Measurements from ENCODE around the gene RAP2C. TPM values are rescaled to one million over a fixed set of nuclear protein-coding genes. Genes with fewer than 3 reads are reported as not detected.
"Not testable (repeated sequence)": the region's sequence is repeated elsewhere in the genome, so short reads cannot be mapped to it uniquely, and the experiment has no call there.

Gene RAP2C
- total RNA-seq, 1 experiment from 2014 or later = 27.7 TPM

DNA sequence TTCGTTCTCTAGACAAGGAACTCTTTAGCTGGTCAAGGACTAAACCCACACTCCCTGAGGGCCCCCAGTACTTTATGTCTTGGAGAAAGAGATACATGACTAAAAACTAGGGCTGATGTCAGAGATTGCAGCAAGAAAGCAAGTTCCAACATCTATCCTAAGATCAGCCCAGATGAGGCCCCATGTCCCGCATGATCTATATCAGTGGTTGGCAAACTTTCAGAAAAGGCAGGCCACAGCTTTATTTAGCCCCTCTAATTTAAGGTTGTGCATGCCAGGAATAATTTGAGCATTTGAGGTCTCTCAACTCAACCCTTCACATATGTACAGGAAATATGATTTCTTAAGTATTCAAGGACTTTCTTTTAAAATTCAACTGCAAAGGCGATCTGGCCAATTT, 47.4 kb downstream of the RAP2C start:
- H3K36me3 ChIP-seq (ENCODE audit: insufficient read depth, low read length) = no peaks in the 10 kb centered on the region

DNA sequence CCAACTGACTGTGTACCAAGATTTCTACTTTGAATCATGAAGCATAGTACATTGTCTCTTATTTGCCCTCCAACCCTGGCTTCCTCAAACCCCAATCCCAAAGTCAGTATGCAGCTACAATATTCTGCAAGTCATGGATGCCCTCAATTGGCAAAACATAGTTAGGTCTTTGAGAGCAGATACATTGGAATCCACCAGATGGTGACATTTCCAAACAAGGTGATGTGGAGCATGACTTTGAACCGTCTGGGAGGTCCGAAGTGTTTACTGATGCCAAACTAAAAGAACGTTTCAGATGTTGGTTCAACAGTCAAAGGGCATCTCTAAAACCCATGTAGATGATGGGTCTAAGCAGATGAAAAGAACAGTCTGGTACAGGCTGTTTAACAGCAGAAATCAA, 47.8 kb downstream of the RAP2C start:
- Histone ChIP-seq H3K27ac (ENCODE audit: low read length) (no peak overlapping the region), H3K4me2 (ENCODE audit: low read depth, low read length, poor library complexity, severe bottlenecking) (no peak overlapping the region), H3K4me1 (ENCODE audit: low read length) (no peaks in the 10 kb centered on the region), H3K9me2 (replicated peaks; ENCODE audit: insufficient read depth, low read length) (no peaks in the 10 kb centered on the region), H3K4me3 (ENCODE audit: low read length) (no peak overlapping the region), H3K9me3 (ENCODE audit: low read length) (no peaks in the 10 kb centered on the region), H4K20me1 (ENCODE audit: insufficient read depth, low read depth, low read length) (no peaks in the 10 kb centered on the region), H2AFZ (ENCODE audit: low read length) (no peak overlapping the region), H3K9ac (ENCODE audit: low read length) (no peak overlapping the region), H3K36me3 (ENCODE audit: insufficient read depth, low read length) (no peaks in the 10 kb centered on the region), H3K27me3 (ENCODE audit: low read length) (no peaks in the 10 kb centered on the region), H3K79me2 (ENCODE audit: low read length) (no peaks in the 10 kb centered on the region)
- no peak for DNase-seq

More for the DNA sequence above, 47.4 kb downstream of the RAP2C start:
- Histone ChIP-seq H3K9me3 (ENCODE audit: low read length) (no peaks in the 10 kb centered on the region), H3K4me2 (ENCODE audit: low read depth, low read length, poor library complexity, severe bottlenecking) (no peak overlapping the region), H3K79me2 (ENCODE audit: low read length) (no peaks in the 10 kb centered on the region), H3K4me3 (ENCODE audit: low read length) (no peak overlapping the region), H3K27me3 (ENCODE audit: low read length) (no peaks in the 10 kb centered on the region), H3K9ac (ENCODE audit: low read length) (no peak overlapping the region), H3K4me1 (ENCODE audit: low read length) (no peaks in the 10 kb centered on the region), H3K9me2 (replicated peaks; ENCODE audit: insufficient read depth, low read length) (no peaks in the 10 kb centered on the region), H4K20me1 (ENCODE audit: insufficient read depth, low read depth, low read length) (no peaks in the 10 kb centered on the region), H2AFZ (ENCODE audit: low read length) (no peak overlapping the region), H3K27ac (ENCODE audit: low read length) (no peak overlapping the region)
- no peak for DNase-seq

DNA sequence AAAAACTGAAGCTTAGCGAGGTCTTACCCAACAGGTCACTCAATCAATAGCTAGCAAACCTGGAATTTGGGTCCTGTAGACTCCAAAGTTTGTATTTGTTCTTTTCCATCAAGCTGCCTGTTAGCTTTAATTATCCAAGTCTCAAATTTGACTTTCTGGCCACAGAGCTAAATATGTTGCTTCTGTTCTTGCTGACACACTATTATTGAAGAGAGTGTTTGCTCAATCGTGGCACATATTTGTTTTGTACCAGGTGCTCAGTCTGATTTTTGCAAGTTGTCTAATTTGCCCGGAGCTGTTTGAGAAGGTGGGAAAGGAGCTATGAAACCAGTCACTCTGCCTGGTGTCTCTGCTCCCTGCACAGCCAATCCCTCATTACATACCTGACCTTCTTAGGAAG, 49.7 kb downstream of the RAP2C start:
- H3K4me1 ChIP-seq (ENCODE audit: low read length) = no peaks in the 10 kb centered on the region
- no peak overlapping the region for H3K9ac ChIP-seq (ENCODE audit: low read length)
- H3K9me2 ChIP-seq (replicated peaks; ENCODE audit: insufficient read depth, low read length) = no peaks in the 10 kb centered on the region
- H3K27ac ChIP-seq (ENCODE audit: low read length) = no peak overlapping the region
- H3K4me2 ChIP-seq (ENCODE audit: low read depth, low read length, poor library complexity, severe bottlenecking) = no peak overlapping the region
- H3K36me3 ChIP-seq (ENCODE audit: insufficient read depth, low read length) = no peaks in the 10 kb centered on the region
- no peaks in the 10 kb centered on the region for H3K79me2 ChIP-seq (ENCODE audit: low read length)
- DNase-seq = no peak
- no peak overlapping the region for H3K4me3 ChIP-seq (ENCODE audit: low read length)
- H3K27me3 ChIP-seq (ENCODE audit: low read length) = no peaks in the 10 kb centered on the region
- no peaks in the 10 kb centered on the region for H4K20me1 ChIP-seq (ENCODE audit: insufficient read depth, low read depth, low read length)
- no peak overlapping the region for H2AFZ ChIP-seq (ENCODE audit: low read length)
- H3K9me3 ChIP-seq (ENCODE audit: low read length) = peaks cover 8% of the 10 kb centered on the region

DNA sequence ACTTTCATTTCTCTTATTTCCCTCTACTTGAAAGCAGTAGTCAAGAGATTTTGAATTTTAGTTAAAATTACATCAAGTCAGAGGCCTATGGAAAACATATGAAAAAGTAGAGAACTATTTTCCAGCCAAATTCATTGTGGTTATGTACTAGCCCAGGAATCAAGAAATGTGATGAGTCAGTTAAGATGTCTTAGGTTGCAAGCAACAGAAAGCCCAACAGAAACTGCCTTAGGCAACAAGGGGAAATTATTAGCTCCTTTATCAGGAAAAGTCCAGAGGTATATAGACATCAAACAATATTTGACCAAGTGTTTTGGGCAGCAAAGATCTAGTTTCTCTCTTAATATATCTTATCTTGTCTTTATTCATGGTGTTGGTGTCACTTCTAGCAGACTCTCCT, 53.6 kb downstream of the RAP2C start:
- no peaks in the 10 kb centered on the region for H3K36me3 ChIP-seq (ENCODE audit: insufficient read depth, low read length)
- H3K9me2 ChIP-seq (replicated peaks; ENCODE audit: insufficient read depth, low read length) = no peaks in the 10 kb centered on the region
- H2AFZ ChIP-seq (ENCODE audit: low read length) = no peak overlapping the region
- no peaks in the 10 kb centered on the region for H4K20me1 ChIP-seq (ENCODE audit: insufficient read depth, low read depth, low read length)
- H3K27ac ChIP-seq (ENCODE audit: low read length) = no peak overlapping the region
- no peaks in the 10 kb centered on the region for H3K27me3 ChIP-seq (ENCODE audit: low read length)
- no peaks in the 10 kb centered on the region for H3K4me1 ChIP-seq (ENCODE audit: low read length)
- no peak overlapping the region for H3K4me2 ChIP-seq (ENCODE audit: low read depth, low read length, poor library complexity, severe bottlenecking)
- peaks cover 9% of the 10 kb centered on the region for H3K9me3 ChIP-seq (ENCODE audit: low read length)
- H3K79me2 ChIP-seq (ENCODE audit: low read length) = no peaks in the 10 kb centered on the region
- DNase-seq = no peak
- H3K9ac ChIP-seq (ENCODE audit: low read length) = no peak overlapping the region
- no peak overlapping the region for H3K4me3 ChIP-seq (ENCODE audit: low read length)

DNA sequence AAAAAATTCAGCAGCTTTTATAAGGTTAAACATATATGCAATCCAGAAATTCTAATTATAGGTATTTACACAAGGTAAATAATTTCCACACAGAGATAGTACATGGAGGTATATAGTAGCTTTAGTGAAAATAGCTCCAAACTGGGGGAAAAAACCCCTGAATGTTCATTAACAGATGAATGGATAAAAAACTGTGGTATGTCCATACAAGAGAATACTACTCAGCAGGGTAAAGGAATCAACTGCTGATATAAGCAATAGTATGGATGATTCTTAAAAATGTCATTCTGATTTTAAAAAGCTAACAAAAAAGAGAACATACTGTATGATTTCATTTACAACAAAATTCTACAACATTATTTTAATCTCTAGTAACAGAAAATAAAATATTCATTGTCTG, 54.2 kb downstream of the RAP2C start:
- H4K20me1 ChIP-seq (ENCODE audit: insufficient read depth, low read depth, low read length) = no peaks in the 10 kb centered on the region
- H3K4me1 ChIP-seq (ENCODE audit: low read length) = no peaks in the 10 kb centered on the region
- no peaks in the 10 kb centered on the region for H3K27me3 ChIP-seq (ENCODE audit: low read length)
- no peak overlapping the region for H3K4me2 ChIP-seq (ENCODE audit: low read depth, low read length, poor library complexity, severe bottlenecking)
- no peak overlapping the region; the same call in 1 of the 2 replicates for H3K4me3 ChIP-seq (ENCODE audit: low read length)
- DNase-seq = no peak
- H3K79me2 ChIP-seq (ENCODE audit: low read length) = no peaks in the 10 kb centered on the region
- no peaks in the 10 kb centered on the region for H3K9me2 ChIP-seq (replicated peaks; ENCODE audit: insufficient read depth, low read length)
- no peak overlapping the region for H3K27ac ChIP-seq (ENCODE audit: low read length)
- H3K9ac ChIP-seq (ENCODE audit: low read length) = no peak overlapping the region
- H3K36me3 ChIP-seq (ENCODE audit: insufficient read depth, low read length) = no peaks in the 10 kb centered on the region
- H3K9me3 ChIP-seq (ENCODE audit: low read length) = peaks cover 9% of the 10 kb centered on the region
- no peak overlapping the region for H2AFZ ChIP-seq (ENCODE audit: low read length)

DNA sequence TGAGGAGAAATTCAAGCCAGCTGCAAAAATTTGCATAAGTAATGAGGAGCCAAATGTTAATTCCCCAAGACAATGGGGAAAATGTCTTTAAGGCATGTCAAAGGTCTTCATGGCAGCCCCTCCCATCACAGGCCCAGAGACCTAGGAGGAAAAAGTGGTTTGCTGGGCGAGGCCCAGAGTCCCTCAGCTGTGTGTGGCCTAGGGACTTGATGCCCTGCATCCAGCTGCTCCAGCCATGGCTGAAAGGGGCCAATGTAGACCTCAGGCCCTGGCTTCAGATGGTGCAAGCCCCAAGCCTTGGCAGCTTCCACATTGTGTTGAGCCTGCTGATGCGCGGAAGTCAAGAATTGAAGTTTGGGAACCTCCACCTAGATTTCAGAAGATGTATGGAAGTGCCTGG, 56.2 kb downstream of the RAP2C start:
- H3K36me3 ChIP-seq (ENCODE audit: insufficient read depth, low read length); H3K9me3 ChIP-seq (ENCODE audit: low read length); H3K4me2 ChIP-seq (ENCODE audit: low read depth, low read length, poor library complexity, severe bottlenecking); H3K27ac ChIP-seq (ENCODE audit: low read length); H3K79me2 ChIP-seq (ENCODE audit: low read length); H3K4me3 ChIP-seq (ENCODE audit: low read length); H3K27me3 ChIP-seq (ENCODE audit: low read length); H4K20me1 ChIP-seq (ENCODE audit: insufficient read depth, low read depth, low read length); H2AFZ ChIP-seq (ENCODE audit: low read length); H3K9me2 ChIP-seq (replicated peaks; ENCODE audit: insufficient read depth, low read length); H3K4me1 ChIP-seq (ENCODE audit: low read length); DNase-seq; H3K9ac ChIP-seq (ENCODE audit: low read length): not testable (repeated sequence)

DNA sequence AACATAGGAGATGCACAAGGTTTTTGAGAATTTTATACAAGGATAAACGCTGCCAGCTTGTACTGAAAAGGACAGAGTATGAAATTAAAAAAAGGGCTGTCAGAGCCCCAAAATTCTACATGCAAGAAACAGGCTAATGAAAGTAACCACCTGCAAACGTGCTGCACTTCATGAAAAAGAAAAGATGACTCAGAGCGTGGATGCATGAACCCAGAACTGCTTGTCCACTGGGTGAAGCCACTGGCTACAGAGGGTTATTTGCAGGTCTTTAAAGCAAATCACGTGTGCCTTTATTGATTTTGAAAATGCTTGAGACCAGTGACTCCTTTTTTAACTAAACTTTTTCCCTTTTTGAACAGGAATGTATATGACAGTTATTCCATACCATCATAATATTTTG, 66.1 kb downstream of the RAP2C start:
- H2AFZ ChIP-seq (ENCODE audit: low read length) = no peak overlapping the region
- H3K9ac ChIP-seq (ENCODE audit: low read length) = no peak overlapping the region
- H3K4me1 ChIP-seq (ENCODE audit: low read length) = no peaks in the 10 kb centered on the region
- no peaks in the 10 kb centered on the region; the same call in 1 of the 2 replicates for H3K9me3 ChIP-seq (ENCODE audit: low read length)
- no peaks in the 10 kb centered on the region for H3K36me3 ChIP-seq (ENCODE audit: insufficient read depth, low read length)
- H3K4me3 ChIP-seq (ENCODE audit: low read length) = no peak overlapping the region
- no peak for DNase-seq
- H3K9me2 ChIP-seq (replicated peaks; ENCODE audit: insufficient read depth, low read length) = no peaks in the 10 kb centered on the region
- no peaks in the 10 kb centered on the region for H3K27me3 ChIP-seq (ENCODE audit: low read length)
- H3K4me2 ChIP-seq (ENCODE audit: low read depth, low read length, poor library complexity, severe bottlenecking) = no peak overlapping the region
- no peak overlapping the region for H3K27ac ChIP-seq (ENCODE audit: low read length)
- H3K79me2 ChIP-seq (ENCODE audit: low read length) = no peaks in the 10 kb centered on the region
- H4K20me1 ChIP-seq (ENCODE audit: insufficient read depth, low read depth, low read length) = no peaks in the 10 kb centered on the region

Other genes with a start within 250 kb of the RAP2C start
- gene STK26, start 196.1 kb downstream of the RAP2C start, total RNA-seq (2014; rRNA removed; shearing (Covaris generic); ENCODE audit: low replicate concordance) = 34.3 and 49.5 TPM in 2 replicates
- not detected in 2 replicates for gene FRMD7, start 91.4 kb downstream of the RAP2C start, total RNA-seq (2014; rRNA removed; shearing (Covaris generic); ENCODE audit: low replicate concordance)